Common myeloid progenitor, CD34-positive (primary cell): ENCODE measurements around the gene PARP8.
A peak's percentile ranks its signal among the peaks of the same experiment; 100 is the strongest.

Experiments
- CTCF ChIA-PET: fragments of 350-600 bp; sonication (Branson Sonifier 250); formaldehyde crosslinking; loops from one replicate; lab custom pipeline; 2021; ENCODE audit warnings: antibody characterized with exemption; lab: Charles Lee
- POLR2A ChIA-PET: fragments of 350-600 bp; sonication (Branson Sonifier 250); formaldehyde crosslinking; loops from one replicate; lab custom pipeline; 2021; ENCODE audit warnings: antibody characterized with exemption; lab: Charles Lee
- DNase-seq, 3 donors: peaks; one replicate each; pipeline versions ENCODE4 v3.0.0 to v3.0.0-alpha.2; 2013
- H3K27ac ChIP-seq, 2 experiments: 1 replicate in 1 of 2; 2 replicates in 1 of 2; pipeline ENCODE4 v1.7.0; 2013; ENCODE audit warnings: inconsistent platforms in 2 of 2, low read length in 2 of 2, mild to moderate bottlenecking in 2 of 2, low read depth in 1 of 2, moderate library complexity in 1 of 2; ENCODE audit not compliant: severe bottlenecking in 2 of 2, insufficient read depth in 1 of 2, poor library complexity in 1 of 2
- H3K27me3 ChIP-seq, 5 experiments: replicated peaks in 2 of 5; 1 replicate in 3 of 5; 2 replicates in 2 of 5; pipeline versions ENCODE4 v1.6.1 to v1.7.0; 2013; ENCODE audit warnings: low read length in 4 of 5, mild to moderate bottlenecking in 2 of 5, moderate library complexity in 2 of 5, inconsistent platforms in 1 of 5; ENCODE audit not compliant: insufficient read depth in 5 of 5, control insufficient read depth in 4 of 5
- H3K36me3 ChIP-seq, 4 experiments: 1 replicate in 2 of 4; 2 replicates in 2 of 4; pipeline versions ENCODE4 v1.6.1 to v1.7.0; 2013; ENCODE audit warnings: low read length in 3 of 4, control low read depth in 1 of 4, mild to moderate bottlenecking in 1 of 4; ENCODE audit not compliant: control insufficient read depth in 4 of 4, insufficient read depth in 4 of 4
- H3K4me1 ChIP-seq, 4 experiments: 1 replicate in 3 of 4; 2 replicates in 1 of 4; pipeline versions ENCODE4 v1.6.1 to v1.7.1; 2013; ENCODE audit warnings: low read length in 3 of 4, mild to moderate bottlenecking in 3 of 4, control low read depth in 1 of 4, inconsistent platforms in 1 of 4, moderate library complexity in 1 of 4; ENCODE audit not compliant: control insufficient read depth in 4 of 4, insufficient read depth in 4 of 4; ENCODE audit errors: control extremely low read depth in 1 of 4
- H3K4me3 ChIP-seq, 7 experiments: 1 replicate in 4 of 7; 2 replicates in 3 of 7; pipeline versions ENCODE4 v1.5.1 to v1.7.0; 2013; ENCODE audit warnings: mild to moderate bottlenecking in 7 of 7, low read length in 6 of 7, moderate library complexity in 6 of 7, inconsistent platforms in 2 of 7, low read depth in 2 of 7, control low read depth in 1 of 7; ENCODE audit not compliant: insufficient read depth in 4 of 7, control insufficient read depth in 1 of 7; ENCODE audit errors: extremely low read depth in 1 of 7
- H3K9me3 ChIP-seq, 5 experiments: 1 replicate in 4 of 5; 2 replicates in 1 of 5; pipeline versions ENCODE4 v1.6.1 to v1.7.1; 2013; ENCODE audit warnings: low read length in 4 of 5, mild to moderate bottlenecking in 2 of 5, inconsistent platforms in 1 of 5, low read depth in 1 of 5, moderate library complexity in 1 of 5; ENCODE audit not compliant: control insufficient read depth in 4 of 5, insufficient read depth in 2 of 5; ENCODE audit errors: control extremely low read depth in 1 of 5
- WGBS: methylation state at CpG from one replicate; pipeline ENCODE4 v1.1.5; 2013; ENCODE audit not compliant: insufficient coverage; 5-methylcytosine and 5-hydroxymethylcytosine counted together

PARP8 gene

GRCh38 chr5:50864466-50864865 is 198.0 kb downstream of the PARP8 start:
- no peaks in the 10 kb centered on the region for H3K9me3 ChIP-seq
- H3K4me3 ChIP-seq = no peak overlapping the region
- no peaks in the 10 kb centered on the region for H3K4me1 ChIP-seq
- 100% methylated on average over 2 of the region's 2 CpGs for WGBS
- ChIA-PET CTCF (no interaction called here), POLR2A (interaction anchor here (0.6 kb wide), 1 partner anchor 146 kb away, joined by 4 read pairs; no protein-coding TSS in a partner anchor)
- DNase-seq = no peak
- H3K27ac ChIP-seq = no peak overlapping the region
- no peaks in the 10 kb centered on the region for H3K36me3 ChIP-seq
- H3K27me3 ChIP-seq = peaks cover 0 to 2% (median 0%) of the 10 kb centered on the region in 5 experiments

- WGBS = 100% methylated on average over 1 of the region's 1 CpG
- Histone ChIP-seq H3K4me1 (no peaks in the 10 kb centered on the region), H3K27me3 (peaks cover 0 to 2% (median 0%) of the 10 kb centered on the region in 5 experiments), H3K36me3 (no peaks in the 10 kb centered on the region), H3K9me3 (no peaks in the 10 kb centered on the region), H3K4me3 (no peak overlapping the region), H3K27ac (no peak overlapping the region)
- ChIA-PET CTCF (no interaction called here), POLR2A (no interaction called here)
- no peak for DNase-seq
Observed at GRCh38 chr5:50866415-50866814, 200.0 kb downstream of the PARP8 start.

GRCh38 chr5:50867140-50867539 is 200.7 kb downstream of the PARP8 start:
- DNase-seq = no peak
- Histone ChIP-seq H3K4me3 (no peak overlapping the region), H3K4me1 (no peaks in the 10 kb centered on the region), H3K27me3 (peaks cover 0 to 2% (median 0%) of the 10 kb centered on the region in 5 experiments), H3K27ac (no peak overlapping the region), H3K36me3 (no peaks in the 10 kb centered on the region), H3K9me3 (no peaks in the 10 kb centered on the region)
- 100% methylated on average over 1 of the region's 3 CpGs for WGBS
- ChIA-PET POLR2A (no interaction called here), CTCF (no interaction called here)

- Histone ChIP-seq H3K27ac (no peak overlapping the region), H3K9me3 (no peaks in the 10 kb centered on the region), H3K27me3 (no peaks in the 10 kb centered on the region), H3K4me3 (no peak overlapping the region), H3K4me1 (peaks cover 0 to 14% (median 0%) of the 10 kb centered on the region in 4 experiments), H3K36me3 (no peaks in the 10 kb centered on the region)
- CTCF ChIA-PET = no interaction called here
- no peak for DNase-seq
- POLR2A ChIA-PET = no interaction called here
- WGBS = 0% methylated on average over 1 of the region's 2 CpGs
Observed at GRCh38 chr5:50873595-50874277, 207.3 kb downstream of the PARP8 start.

GRCh38 chr5:50874306-50875001 is 208.0 kb downstream of the PARP8 start:
- WGBS = 48% methylated on average over 4 of the region's 6 CpGs
- ChIA-PET POLR2A (no interaction called here), CTCF (no interaction called here)
- Histone ChIP-seq H3K27me3 (no peaks in the 10 kb centered on the region), H3K36me3 (no peaks in the 10 kb centered on the region), H3K4me1 (peaks cover 0 to 14% (median 0%) of the 10 kb centered on the region in 4 experiments), H3K4me3 (no peak overlapping the region), H3K9me3 (no peaks in the 10 kb centered on the region), H3K27ac (no peak overlapping the region)
- peak in 1 of 3 donors; percentile 12 for DNase-seq

GRCh38 chr5:50875002-50875344 is 208.5 kb downstream of the PARP8 start:
- Histone ChIP-seq H3K9me3 (no peaks in the 10 kb centered on the region), H3K4me1 (peaks cover 0 to 14% (median 0%) of the 10 kb centered on the region in 4 experiments), H3K27me3 (no peaks in the 10 kb centered on the region), H3K27ac (no peak overlapping the region), H3K4me3 (no peak overlapping the region), H3K36me3 (no peaks in the 10 kb centered on the region)
- no peak for DNase-seq
- WGBS = no CpG with 5 or more reads among the region's 1 CpG
- POLR2A ChIA-PET = no interaction called here
- CTCF ChIA-PET = no interaction called here

GRCh38 chr5:50878470-50878869 is 212.0 kb downstream of the PARP8 start:
- H3K4me3 ChIP-seq = no peak overlapping the region
- no peaks in the 10 kb centered on the region for H3K36me3 ChIP-seq
- DNase-seq = no peak
- H3K9me3 ChIP-seq = no peaks in the 10 kb centered on the region
- ChIA-PET CTCF (no interaction called here), POLR2A (no interaction called here)
- 100% methylated on average over 1 of the region's 2 CpGs for WGBS
- H3K27me3 ChIP-seq = no peaks in the 10 kb centered on the region
- no peak overlapping the region for H3K27ac ChIP-seq
- peaks cover 0 to 14% (median 0%) of the 10 kb centered on the region in 4 experiments for H3K4me1 ChIP-seq
